ENCODE results near the gene ITIH5.

The ITIH5 gene

GRCh38 chr10:7565871-7566270, 100.9 kb downstream of the ITIH5 start:
- no peak overlapping the region for H2AFZ ChIP-seq (ENCODE audit: low read length)
- DNase-seq, result no peak
- H3F3A ChIP-seq (ENCODE audit: insufficient read depth, low read length), result no peaks in the 10 kb centered on the region
- no peak overlapping the region for H3K4me2 ChIP-seq (ENCODE audit: low read depth, low read length)
- no peaks in the 10 kb centered on the region for H3K36me3 ChIP-seq (replicated peaks; ENCODE audit: insufficient read depth, low read length)
- H3K27me3 ChIP-seq (replicated peaks; ENCODE audit: insufficient read depth, low read length), result no peaks in the 10 kb centered on the region
- no peaks in the 10 kb centered on the region for H3K4me1 ChIP-seq (ENCODE audit: low read length)
- H3K79me2 ChIP-seq (ENCODE audit: low read length), result no peaks in the 10 kb centered on the region
- H3K9ac ChIP-seq (ENCODE audit: low read length), result no peak overlapping the region
- no peaks in the 10 kb centered on the region for H3K9me2 ChIP-seq (replicated peaks; ENCODE audit: insufficient read depth, low read length)
- H3K9me3 ChIP-seq (replicated peaks; ENCODE audit: insufficient read depth, low read length), result no peaks in the 10 kb centered on the region
- no peaks in the 10 kb centered on the region for H4K20me1 ChIP-seq (ENCODE audit: insufficient read depth, low read length)
- H3K27ac ChIP-seq (ENCODE audit: low read length), result no peak overlapping the region
- H3K4me3 ChIP-seq (ENCODE audit: low read length), result no peak overlapping the region
- TF ChIP-seq EZH2phosphoT487 (IDR thresholded peaks at IDR 0.05; ENCODE audit: low read length) (no peak), CTCF (IDR thresholded peaks at IDR 0.05; ENCODE audit: low read length) (no peak), EZH2 (optimal IDR thresholded peaks at IDR 0.05; ENCODE audit: low read depth, low read length) (no peak)

GRCh38 chr10:7563770-7564169, 103.0 kb downstream of the ITIH5 start:
- Histone ChIP-seq H3K9ac (ENCODE audit: low read length) (no peak overlapping the region), H3K27me3 (replicated peaks; ENCODE audit: insufficient read depth, low read length) (no peaks in the 10 kb centered on the region), H3K4me2 (ENCODE audit: low read depth, low read length) (no peak overlapping the region), H3K4me3 (ENCODE audit: low read length) (no peak overlapping the region), H2AFZ (ENCODE audit: low read length) (no peak overlapping the region), H3K79me2 (ENCODE audit: low read length) (no peaks in the 10 kb centered on the region), H3K27ac (ENCODE audit: low read length) (no peak overlapping the region), H3K36me3 (replicated peaks; ENCODE audit: insufficient read depth, low read length) (no peaks in the 10 kb centered on the region), H3K9me2 (replicated peaks; ENCODE audit: insufficient read depth, low read length) (no peaks in the 10 kb centered on the region), H4K20me1 (ENCODE audit: insufficient read depth, low read length) (no peaks in the 10 kb centered on the region), H3F3A (ENCODE audit: insufficient read depth, low read length) (no peaks in the 10 kb centered on the region), H3K9me3 (replicated peaks; ENCODE audit: insufficient read depth, low read length) (no peaks in the 10 kb centered on the region), H3K4me1 (ENCODE audit: low read length) (no peaks in the 10 kb centered on the region)
- TF ChIP-seq CTCF (IDR thresholded peaks at IDR 0.05; ENCODE audit: low read length) (no peak), EZH2phosphoT487 (IDR thresholded peaks at IDR 0.05; ENCODE audit: low read length) (no peak), EZH2 (optimal IDR thresholded peaks at IDR 0.05; ENCODE audit: low read depth, low read length) (no peak)
- no peak for DNase-seq

- TF ChIP-seq CTCF (IDR thresholded peaks at IDR 0.05; ENCODE audit: low read length) (no peak), EZH2 (optimal IDR thresholded peaks at IDR 0.05; ENCODE audit: low read depth, low read length) (no peak), EZH2phosphoT487 (IDR thresholded peaks at IDR 0.05; ENCODE audit: low read length) (no peak)
- no peak for DNase-seq
- H2AFZ ChIP-seq (ENCODE audit: low read length), result 0 out of 2 replicates have a peak overlapping the region, but pooled peaks have one; percentile 19
- no peaks in the 10 kb centered on the region for H3K9me2 ChIP-seq (replicated peaks; ENCODE audit: insufficient read depth, low read length)
- no peaks in the 10 kb centered on the region for H3K9me3 ChIP-seq (replicated peaks; ENCODE audit: insufficient read depth, low read length)
- no peaks in the 10 kb centered on the region for H3K27me3 ChIP-seq (replicated peaks; ENCODE audit: insufficient read depth, low read length)
- H3K4me2 ChIP-seq (ENCODE audit: low read depth, low read length), result no peak overlapping the region
- no peaks in the 10 kb centered on the region for H4K20me1 ChIP-seq (ENCODE audit: insufficient read depth, low read length)
- no peaks in the 10 kb centered on the region for H3K4me1 ChIP-seq (ENCODE audit: low read length)
- no peak overlapping the region for H3K4me3 ChIP-seq (ENCODE audit: low read length)
- no peak overlapping the region for H3K27ac ChIP-seq (ENCODE audit: low read length)
- no peaks in the 10 kb centered on the region for H3F3A ChIP-seq (ENCODE audit: insufficient read depth, low read length)
- no peak overlapping the region for H3K9ac ChIP-seq (ENCODE audit: low read length)
- no peaks in the 10 kb centered on the region for H3K79me2 ChIP-seq (ENCODE audit: low read length)
- no peaks in the 10 kb centered on the region for H3K36me3 ChIP-seq (replicated peaks; ENCODE audit: insufficient read depth, low read length)
Measured at GRCh38 chr10:7563368-7563767, 103.4 kb downstream of the ITIH5 start.

Measured in MM.1S (cell line).